Upper lobe of left lung (tissue), 6 donors: ENCODE measurements around the gene TCP11L1. TPM values are rescaled to one million over a fixed set of nuclear protein-coding genes. Genes with fewer than 3 reads are reported as not detected.

ENCODE experiments used
- ATAC-seq, 2 donors: fragments of 200-7000 bp; cut with Tn5 transposase; one replicate each; pipeline ENCODE4 v1.9.1; 2022; ENCODE audit warnings: mild to moderate bottlenecking in 2 of 2, moderate library complexity in 2 of 2; ENCODE audit not compliant: low FRiP score in 2 of 2
- DNase-seq, 2 donors: peaks; one replicate each; pipeline ENCODE4 v3.0.0-alpha.2; 2019 to 2020
- H3K27ac ChIP-seq, 4 donors: fragments of 200-600 bp; sonication (generic); one replicate each; pipeline ENCODE4 v1.5.1; 2016 to 2019
- H3K27me3 ChIP-seq, 4 donors: fragments of 200-600 bp; sonication (generic); one replicate each; pipeline ENCODE4 v1.5.1; 2017 to 2019
- H3K36me3 ChIP-seq, 4 donors: fragments of 200-600 bp; sonication (generic); one replicate each; pipeline ENCODE4 v1.5.1; 2016 to 2019
- H3K4me1 ChIP-seq, 4 donors: fragments of 200-600 bp; sonication (generic); one replicate each; pipeline ENCODE4 v1.5.1; 2018 to 2019
- H3K4me3 ChIP-seq, 4 donors: fragments of 200-600 bp; sonication (generic); one replicate each; pipeline ENCODE4 v1.5.1; 2017 to 2019; ENCODE audit warnings: mild to moderate bottlenecking in 2 of 4, moderate library complexity in 1 of 4
- H3K9me3 ChIP-seq, 4 donors: fragments of 200-600 bp; sonication (generic); one replicate each; pipeline ENCODE4 v1.5.1; 2018 to 2019
- EP300 ChIP-seq, 4 donors: sonication (generic); formaldehyde crosslinking; IDR thresholded peaks; one replicate each; pipeline ENCODE4 v1.5.1; 2017; ENCODE audit warnings: antibody characterized with exemption in 4 of 4, control low read depth in 2 of 4
- POLR2A ChIP-seq, 4 donors: fragments of 450-650 bp; IDR thresholded peaks; one replicate each; pipeline ENCODE4 v1.5.1; 2016 to 2017; ENCODE audit warnings: antibody characterized with exemption in 4 of 4, mild to moderate bottlenecking in 2 of 4
- POLR2AphosphoS5 ChIP-seq, 2 donors: sonication (generic); formaldehyde crosslinking; IDR thresholded peaks; one replicate each; pipeline ENCODE4 v1.5.1; 2017; ENCODE audit warnings: antibody characterized with exemption in 2 of 2
- WGBS, 2 donors: methylation state at CpG; one replicate each; pipeline ENCODE4 v1.1.5; 2017 to 2018; 5-methylcytosine and 5-hydroxymethylcytosine counted together
- total RNA-seq, 6 donors: library from RNA; depleted of rRNA in 4 of 6; stranded (reverse); fragments of >200 nt in 4 of 6; gene quantifications; one replicate each; pipeline versions ENCODE4 v1.1.0 to v1.2.1, GENCODE V29; 2016 to 2021
- TF ChIP-seq, protein P1 (sequence below), 6 experiments: fragments of 450-650 bp in 4 of 6; fragments of 200-600 bp in 2 of 6; sonication (generic) in 2 of 6; IDR thresholded peaks; one replicate each; pipeline ENCODE4 v1.5.1; 2016 to 2019; ENCODE audit warnings: antibody characterized with exemption in 6 of 6
- donor health status: DM: no; HTN: no; CAD: no; lungs with moderate emphysema.
- donor health status: DM: no; HTN: yes; CAD: no; lungs with severe emphysema.

The TCP11L1 gene
- total RNA-seq, 6 donors from 2014 or later = 10.3 to 40.5 (median 19.4) TPM

DNA sequence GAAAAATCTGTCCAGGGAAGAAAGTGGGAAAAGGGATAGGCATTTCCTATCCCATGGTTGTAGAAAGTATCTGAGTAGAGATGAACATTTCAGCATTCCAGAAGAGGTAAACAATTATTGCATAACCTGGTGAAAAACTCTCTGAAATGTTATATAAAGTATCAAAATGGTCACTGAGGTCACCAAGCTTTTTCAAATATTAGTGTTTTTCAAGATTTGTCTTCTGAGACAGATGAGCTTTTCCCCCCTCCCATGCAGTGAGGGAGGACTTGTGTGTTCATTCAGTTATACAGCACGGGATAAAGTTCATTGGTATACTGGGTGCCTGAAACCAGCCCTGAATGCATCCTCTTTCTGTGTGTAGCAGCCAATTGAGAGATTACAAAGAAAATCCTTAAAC is 25.6 kb upstream of the TCP11L1 start:
- no peak for TF ChIP-seq EP300 (IDR thresholded peaks at IDR 0.05)
- TF ChIP-seq, protein P1, sequence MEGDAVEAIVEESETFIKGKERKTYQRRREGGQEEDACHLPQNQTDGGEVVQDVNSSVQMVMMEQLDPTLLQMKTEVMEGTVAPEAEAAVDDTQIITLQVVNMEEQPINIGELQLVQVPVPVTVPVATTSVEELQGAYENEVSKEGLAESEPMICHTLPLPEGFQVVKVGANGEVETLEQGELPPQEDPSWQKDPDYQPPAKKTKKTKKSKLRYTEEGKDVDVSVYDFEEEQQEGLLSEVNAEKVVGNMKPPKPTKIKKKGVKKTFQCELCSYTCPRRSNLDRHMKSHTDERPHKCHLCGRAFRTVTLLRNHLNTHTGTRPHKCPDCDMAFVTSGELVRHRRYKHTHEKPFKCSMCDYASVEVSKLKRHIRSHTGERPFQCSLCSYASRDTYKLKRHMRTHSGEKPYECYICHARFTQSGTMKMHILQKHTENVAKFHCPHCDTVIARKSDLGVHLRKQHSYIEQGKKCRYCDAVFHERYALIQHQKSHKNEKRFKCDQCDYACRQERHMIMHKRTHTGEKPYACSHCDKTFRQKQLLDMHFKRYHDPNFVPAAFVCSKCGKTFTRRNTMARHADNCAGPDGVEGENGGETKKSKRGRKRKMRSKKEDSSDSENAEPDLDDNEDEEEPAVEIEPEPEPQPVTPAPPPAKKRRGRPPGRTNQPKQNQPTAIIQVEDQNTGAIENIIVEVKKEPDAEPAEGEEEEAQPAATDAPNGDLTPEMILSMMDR (IDR thresholded peaks at IDR 0.05) = no peak
- TF ChIP-seq POLR2A (IDR thresholded peaks at IDR 0.05) = no peak
- TF ChIP-seq POLR2AphosphoS5 (IDR thresholded peaks at IDR 0.05) = no peak
- Histone ChIP-seq H3K4me3 (no peak overlapping the region), H3K36me3 (no peaks in the 10 kb centered on the region), H3K27me3 (peaks cover 0 to 3% (median 0%) of the 10 kb centered on the region in 4 donors), H3K9me3 (no peaks in the 10 kb centered on the region), H3K27ac (no peak overlapping the region), H3K4me1 (peaks cover 0 to 18% (median 11%) of the 10 kb centered on the region in 4 donors)
- WGBS, 2 donors = 60 to 70% methylated on average over 1 of the region's 1 CpG
- DNase-seq (no peak), ATAC-seq (no peak)

DNA sequence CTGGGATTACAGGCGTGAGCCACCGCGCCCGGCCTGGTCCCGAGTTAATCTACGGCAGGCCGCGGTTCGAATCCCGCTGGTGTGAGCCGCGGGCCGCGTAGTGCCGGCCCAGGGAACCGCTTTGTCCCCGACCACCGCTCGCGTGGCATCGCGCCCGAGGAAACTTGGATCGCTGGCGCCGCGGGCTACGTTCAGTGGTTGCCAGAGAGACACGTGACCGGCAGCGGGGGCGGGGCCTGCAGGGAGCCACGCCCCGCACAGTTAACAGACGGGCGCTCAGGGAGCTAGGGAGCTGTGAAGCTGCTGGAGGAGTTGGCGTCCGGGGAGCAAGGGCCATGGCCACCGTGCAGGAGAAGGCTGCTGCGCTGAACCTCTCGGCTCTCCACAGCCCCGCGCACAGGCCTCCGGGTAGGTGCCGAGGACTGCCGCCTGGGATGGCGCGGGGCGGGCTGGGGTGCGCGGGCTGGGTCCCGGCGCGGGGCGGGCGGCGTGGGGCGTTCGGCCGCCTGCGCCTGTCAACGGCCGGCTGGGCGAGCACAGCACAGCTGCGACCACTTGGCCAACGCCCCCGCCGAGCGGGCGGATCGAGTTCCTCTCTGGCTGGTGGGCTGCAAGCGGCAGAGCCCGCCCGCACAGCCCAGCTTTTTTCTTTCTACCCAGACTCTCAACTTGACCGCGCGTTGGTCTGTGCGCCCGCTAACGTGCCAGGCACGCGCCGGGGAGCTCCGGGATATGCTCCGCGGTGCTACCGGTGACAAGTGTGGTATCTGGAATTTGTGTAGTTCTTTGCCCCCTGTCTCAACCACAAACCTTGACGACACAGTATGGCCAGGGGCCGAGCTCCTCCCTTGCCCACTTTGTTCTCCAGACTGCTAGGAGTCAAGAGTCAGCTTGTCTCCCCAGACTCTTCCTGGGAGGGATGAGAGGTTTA is 23.5 kb upstream of the TCP11L1 start, which contains the start of gene DEPDC7:
Gene DEPDC7, plus strand, starts transcription at position 258 of the 931 bp plus-strand sequence. Its CDS starts 78 bp downstream, at position 336.
- Histone ChIP-seq H3K4me1 (peaks cover 0 to 18% (median 11%) of the 10 kb centered on the region in 4 donors), H3K4me3 (peak within 1 kb of the TSS; percentile 54 to 71 (median 59)), H3K27ac (peak within 1 kb of the TSS in 3 of 4 donors; percentile 4 to 35 (median 23)), H3K36me3 (no peaks in the 10 kb centered on the region), H3K27me3 (peaks cover 0 to 3% (median 0%) of the 10 kb centered on the region in 4 donors), H3K9me3 (no peaks in the 10 kb centered on the region)
- DNase-seq = peak; percentile 87 to 98
- 0 to 7% methylated on average over 14 to 71 of the region's 89 CpGs for WGBS, 2 donors
- ATAC-seq = peak; percentile 92 to 97
- TF ChIP-seq POLR2A (IDR thresholded peaks at IDR 0.05) (peak in 1 of 4 donors; percentile 11), POLR2AphosphoS5 (IDR thresholded peaks at IDR 0.05) (no peak)
- TF ChIP-seq, protein P1 (IDR thresholded peaks at IDR 0.05) = no peak

DNA sequence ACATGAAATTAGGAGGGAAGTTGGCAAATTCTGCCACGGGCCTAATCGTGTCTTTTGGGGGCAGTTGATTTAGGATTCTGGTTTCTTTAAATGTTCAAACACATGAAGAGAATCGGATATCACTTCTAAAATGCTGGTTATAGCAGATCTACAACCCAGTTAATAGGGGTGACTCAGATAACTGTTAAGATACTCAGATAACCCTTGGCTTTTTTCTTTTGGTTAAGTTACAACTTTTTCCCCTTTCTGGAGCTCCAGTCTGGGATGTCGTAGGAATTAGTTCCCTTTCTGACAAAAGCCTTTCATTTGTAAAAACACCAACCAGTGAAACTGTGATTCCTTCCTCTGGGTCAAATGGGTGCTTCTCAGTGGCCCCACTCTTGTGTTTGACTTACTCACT is 22.7 kb upstream of the TCP11L1 start:
- H3K36me3 ChIP-seq = no peaks in the 10 kb centered on the region
- WGBS, 2 donors = 43 to 47% methylated on average over 4 of the region's 4 CpGs
- DNase-seq = no peak
- ATAC-seq = no peak
- H3K27me3 ChIP-seq = peaks cover 0 to 3% (median 0%) of the 10 kb centered on the region in 4 donors
- H3K27ac ChIP-seq = no peak overlapping the region
- peaks cover 0 to 18% (median 11%) of the 10 kb centered on the region in 4 donors for H3K4me1 ChIP-seq
- H3K4me3 ChIP-seq = peak overlapping the region in 3 of 4 donors; percentile 54 to 71 (median 55)
- H3K9me3 ChIP-seq = no peaks in the 10 kb centered on the region
- TF ChIP-seq POLR2A (IDR thresholded peaks at IDR 0.05) (no peak), POLR2AphosphoS5 (IDR thresholded peaks at IDR 0.05) (no peak), EP300 (IDR thresholded peaks at IDR 0.05) (no peak)
- TF ChIP-seq, protein P1 (IDR thresholded peaks at IDR 0.05) = no peak

DNA sequence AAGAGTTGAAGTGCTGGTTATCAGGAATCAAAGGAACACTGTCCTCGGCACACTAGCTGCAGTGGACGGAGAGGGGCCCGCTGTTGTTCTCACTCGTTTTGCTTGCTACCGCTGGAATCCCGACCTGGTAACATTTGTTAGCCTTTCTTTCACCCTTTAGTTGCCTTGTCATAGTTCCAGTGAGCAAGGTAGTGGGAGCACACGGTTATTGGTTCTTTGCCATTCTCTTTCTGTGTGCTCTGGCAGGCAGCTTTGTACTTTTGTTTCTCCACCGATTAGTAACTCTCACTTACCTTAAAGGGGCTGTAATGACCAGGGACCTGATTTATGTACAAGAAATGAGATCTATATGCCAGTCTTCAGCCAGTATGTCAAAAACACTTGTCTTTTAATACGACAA is 21.9 kb upstream of the TCP11L1 start:
- no peaks in the 10 kb centered on the region for H3K9me3 ChIP-seq
- H3K4me3 ChIP-seq = no peak overlapping the region
- no peak for ATAC-seq

More for the DNA sequence above, 21.9 kb upstream of the TCP11L1 start:
- DNase-seq = no peak
- H3K27ac ChIP-seq = no peak overlapping the region
- peaks cover 0 to 3% (median 0%) of the 10 kb centered on the region in 4 donors for H3K27me3 ChIP-seq
- 73 to 81% methylated on average over 9 of the region's 9 CpGs for WGBS, 2 donors
- H3K4me1 ChIP-seq = peaks cover 0 to 18% (median 11%) of the 10 kb centered on the region in 4 donors
- no peaks in the 10 kb centered on the region for H3K36me3 ChIP-seq
- no peak for TF ChIP-seq POLR2AphosphoS5 (IDR thresholded peaks at IDR 0.05)
- no peak for TF ChIP-seq EP300 (IDR thresholded peaks at IDR 0.05)
- TF ChIP-seq, protein P1 (IDR thresholded peaks at IDR 0.05) = no peak
- no peak for TF ChIP-seq POLR2A (IDR thresholded peaks at IDR 0.05)
